NAMALWA (cell line): ENCODE results near the gene ZNF367.
"Not testable (repeated sequence)": the region's sequence is repeated elsewhere in the genome, so short reads cannot be mapped to it uniquely, and the experiment has no call there.

ENCODE experiments used
- DNase-seq: peaks from one replicate; pipeline ENCODE4 v3.0.0-alpha.2; 2015; ENCODE audit warnings: low spot score

The ZNF367 gene

DNA sequence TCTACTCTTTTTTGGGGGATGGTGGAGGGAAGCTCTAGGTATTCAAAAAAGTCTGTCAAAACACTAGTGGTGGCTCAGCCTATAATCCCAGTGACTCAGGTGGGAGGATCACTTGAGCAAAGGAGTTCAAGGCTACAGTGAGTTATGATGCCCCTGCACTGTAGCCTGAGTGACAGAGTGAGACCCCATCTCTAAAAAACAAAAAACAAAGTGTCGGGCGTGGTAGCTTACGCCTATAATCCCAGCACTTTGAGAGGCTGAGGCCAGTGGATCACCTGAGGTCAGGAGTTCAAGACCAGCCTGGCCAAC is 18.9 kb downstream of the ZNF367 start:
- DNase-seq, result no peak

DNA sequence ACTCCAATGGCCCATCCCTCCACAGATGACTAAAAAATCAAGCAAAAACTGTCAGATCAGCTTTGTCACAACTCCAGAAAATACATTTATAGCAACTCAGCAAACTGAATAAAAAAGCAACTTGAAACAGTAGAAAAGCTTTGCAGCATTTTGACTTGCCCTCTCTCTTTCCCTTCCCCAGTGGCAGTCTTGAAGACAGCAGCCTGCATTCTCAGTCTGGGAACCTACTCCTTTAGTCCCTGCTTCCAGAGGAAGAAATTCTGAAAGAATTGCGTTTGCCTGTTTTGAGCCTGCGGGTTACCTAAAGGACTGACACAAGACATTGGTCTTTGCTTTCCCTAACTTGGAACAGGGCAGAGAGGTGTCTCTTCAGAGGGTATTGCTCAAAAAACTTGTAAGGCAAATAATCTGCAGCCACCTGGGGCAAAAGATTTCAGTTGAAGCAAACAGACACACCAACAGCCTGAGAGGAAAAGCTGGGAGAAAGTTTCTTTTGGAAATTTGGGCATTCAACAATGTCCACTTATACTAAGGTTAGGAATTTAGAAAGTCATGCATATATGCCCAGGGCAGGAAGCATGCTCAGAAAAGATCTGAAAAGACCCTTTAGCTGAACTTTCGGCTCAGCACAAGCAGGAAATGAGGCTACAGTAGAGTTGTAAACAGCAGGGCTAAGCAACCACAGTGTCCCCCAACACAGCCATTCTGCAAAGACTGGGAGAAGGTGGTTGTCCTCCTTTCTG is 19.4 kb downstream of the ZNF367 start:
- DNase-seq, result no peak

DNA sequence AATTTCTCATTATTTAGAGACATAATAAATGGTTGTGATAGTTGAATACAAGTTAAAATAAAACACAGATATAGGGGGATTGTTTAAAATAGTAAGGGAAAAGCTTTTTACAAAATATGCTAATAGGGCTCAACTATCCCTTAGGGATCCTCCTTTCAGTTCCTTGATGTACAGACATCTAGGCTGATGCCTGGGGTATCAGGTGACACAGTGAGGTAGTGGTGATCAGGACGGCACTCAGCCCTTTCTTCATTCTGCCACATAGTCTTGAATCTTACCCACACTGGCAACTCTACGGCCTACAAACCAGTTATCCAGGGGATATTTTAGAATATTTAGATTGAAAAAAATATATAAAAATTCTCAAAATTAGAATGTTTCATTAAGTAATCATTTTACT is 22.2 kb downstream of the ZNF367 start:
- DNase-seq, result no peak

DNA sequence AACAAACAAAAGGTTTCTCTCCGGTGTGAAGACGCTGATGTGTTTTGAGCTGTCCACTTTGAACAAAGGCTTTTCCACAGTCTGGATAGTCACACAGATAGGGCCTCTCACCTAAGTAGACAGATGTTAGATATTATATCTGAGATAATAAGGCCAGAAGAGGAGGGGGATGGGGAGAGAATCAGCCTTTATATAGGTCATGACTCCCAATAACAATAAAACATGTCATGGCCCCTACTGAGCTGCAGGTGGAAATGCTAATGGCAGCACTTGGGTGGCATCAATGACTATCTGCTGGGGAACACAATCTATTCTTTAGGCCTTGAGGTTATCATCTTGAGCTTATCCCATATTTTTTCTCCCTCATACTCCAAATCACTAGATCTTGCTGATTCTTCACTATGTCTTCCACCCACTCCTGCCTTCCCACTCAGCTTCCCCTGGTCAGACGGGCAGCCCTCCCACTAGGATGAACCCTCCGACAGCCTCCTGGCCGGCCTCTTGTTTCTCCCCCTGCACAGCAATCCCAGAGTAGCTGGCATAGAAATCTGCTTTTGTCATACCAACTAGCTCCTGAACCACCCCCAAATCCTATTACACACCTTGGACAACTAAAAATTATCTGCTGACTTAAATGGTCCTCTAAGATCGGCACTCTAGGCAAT is 23.2 kb downstream of the ZNF367 start:
- no peak for DNase-seq

DNA sequence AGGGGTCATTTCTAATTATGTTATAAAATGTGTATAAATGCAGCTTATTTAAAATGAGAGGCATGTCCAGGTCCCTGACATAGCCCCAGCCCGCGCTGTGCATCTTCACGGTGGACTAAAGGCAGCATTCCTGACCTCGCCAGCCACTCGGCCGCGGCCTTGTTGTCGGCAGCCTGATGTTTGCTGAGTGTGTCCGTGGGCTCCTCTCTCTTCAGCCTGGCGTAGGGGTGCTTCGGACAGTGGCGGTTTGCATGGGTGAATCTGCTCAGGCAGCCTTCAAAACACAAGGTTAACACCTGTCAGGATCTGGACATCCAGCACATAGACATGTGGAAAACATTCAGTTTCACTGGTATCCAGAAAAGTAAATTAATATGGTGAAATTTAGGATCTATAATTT is 25.9 kb downstream of the ZNF367 start:
- no peak for DNase-seq

DNA sequence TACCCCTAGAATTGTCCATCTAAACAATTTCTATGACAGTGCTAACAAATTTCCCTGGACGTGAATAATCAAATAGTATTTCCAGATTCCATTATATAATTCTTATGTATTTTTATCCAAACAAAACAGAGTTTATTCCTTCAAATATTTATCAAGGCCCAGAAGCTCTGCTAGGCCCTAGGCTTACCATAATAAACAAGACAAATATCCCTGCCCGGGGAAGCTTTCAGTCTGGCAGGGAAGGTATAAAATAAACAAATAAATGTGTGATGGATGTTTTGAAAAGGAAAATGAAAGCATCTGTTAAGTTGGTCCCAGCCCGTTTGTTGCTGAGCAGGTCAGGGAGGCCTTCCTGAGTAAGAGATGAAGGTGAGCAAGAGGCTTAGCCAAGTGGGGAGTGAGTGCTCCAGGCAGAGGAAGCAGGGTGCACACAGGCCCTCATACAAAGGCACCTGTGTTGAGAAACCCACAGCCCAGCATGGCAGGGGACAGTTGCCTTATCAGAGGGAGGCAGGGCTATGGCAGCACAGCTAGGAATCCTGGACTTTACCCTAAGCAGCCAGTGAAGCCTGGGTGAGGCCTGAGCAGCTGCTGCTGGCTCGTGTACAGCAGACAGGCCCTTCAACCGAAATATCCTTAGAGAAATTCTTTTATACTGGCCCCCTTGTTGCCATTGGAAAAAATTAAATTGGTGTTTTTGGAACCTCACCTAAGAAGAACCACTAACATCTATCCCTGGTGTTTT is 27.0 kb downstream of the ZNF367 start:
- no peak for DNase-seq

DNA sequence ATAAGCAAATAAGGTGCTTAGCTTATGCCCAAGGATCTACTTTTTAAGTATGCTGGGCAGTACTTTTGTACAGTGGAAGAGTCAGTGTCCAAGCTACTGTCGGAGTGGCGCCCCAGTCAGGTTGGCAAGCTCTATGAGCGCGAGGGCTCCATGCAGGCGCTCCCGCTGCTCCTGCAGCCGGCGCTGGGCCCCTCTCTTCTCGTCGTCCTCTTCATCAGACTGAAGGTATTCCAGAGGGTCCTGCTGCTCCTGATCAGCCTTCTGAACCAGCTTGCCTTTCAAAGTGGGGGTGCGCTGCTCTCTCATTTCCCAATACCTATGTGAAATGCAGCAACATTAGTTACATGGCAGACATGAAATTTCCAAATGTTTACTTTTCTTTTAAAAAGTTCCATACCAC is 30.0 kb downstream of the ZNF367 start:
- DNase-seq, result no peak

DNA sequence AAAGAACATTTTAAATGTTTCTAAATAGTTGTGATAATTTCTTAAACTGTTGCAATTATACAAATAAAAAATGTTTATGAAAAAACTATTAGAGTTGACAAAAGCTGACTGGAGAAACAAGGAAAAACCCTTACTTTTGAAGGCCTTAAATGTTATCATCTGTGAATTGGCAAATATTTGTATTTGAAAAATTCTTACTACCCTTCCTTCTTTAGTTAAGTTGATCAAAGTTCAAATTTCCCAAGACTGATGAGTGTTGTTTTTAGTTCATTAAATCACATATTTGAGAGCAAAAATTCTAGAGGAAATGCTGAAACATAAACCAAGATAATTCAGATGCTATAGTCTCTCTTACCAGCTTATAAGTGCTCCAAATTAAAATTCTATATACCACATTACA is 32.0 kb downstream of the ZNF367 start:
- DNase-seq, result no peak

DNA sequence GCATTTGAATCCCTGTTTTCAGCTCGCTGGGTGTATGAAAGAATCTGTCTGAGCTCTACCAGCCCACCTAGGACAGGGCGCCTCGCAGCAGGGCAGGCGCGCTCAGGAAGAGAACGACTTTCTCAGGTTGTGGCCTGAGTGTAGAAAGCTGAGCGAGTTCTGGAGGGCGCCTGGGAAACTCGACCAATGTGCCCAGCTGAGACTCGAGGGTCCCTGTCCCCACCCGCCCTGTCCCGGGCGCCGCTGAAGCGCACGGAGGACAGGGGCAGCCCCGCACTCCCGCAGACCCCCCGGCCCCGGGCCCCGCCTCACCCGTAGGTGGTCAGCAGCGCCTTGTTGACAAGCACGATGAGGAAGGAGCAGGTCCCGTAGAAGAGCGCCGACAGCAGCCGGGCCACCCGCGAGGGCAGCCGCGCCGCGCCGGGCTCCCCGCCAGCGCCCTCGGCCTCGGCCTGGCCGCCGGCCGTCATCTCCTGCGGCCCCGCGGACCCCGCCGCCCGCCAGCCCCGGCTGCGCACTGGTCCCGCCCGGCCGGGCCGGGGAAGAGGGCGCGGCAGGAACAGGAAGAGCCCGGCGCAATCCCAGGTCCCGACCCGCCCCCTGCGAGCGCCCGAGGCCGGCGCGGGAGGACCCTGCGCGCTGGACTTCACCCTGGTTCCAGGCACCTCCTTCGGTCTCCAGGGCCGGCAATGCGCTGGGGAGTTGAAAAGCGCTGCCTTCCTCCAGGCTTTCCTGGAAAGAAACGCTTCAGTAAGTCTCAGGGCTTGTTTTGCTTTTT is 34.8 kb downstream of the ZNF367 start, which contains the start of gene SLC35D2:
TSS of gene SLC35D2 (minus strand) at position 547 of the 778 bp plus-strand sequence. CDS start at position 470, 77 bp downstream.
- no peak for DNase-seq

DNA sequence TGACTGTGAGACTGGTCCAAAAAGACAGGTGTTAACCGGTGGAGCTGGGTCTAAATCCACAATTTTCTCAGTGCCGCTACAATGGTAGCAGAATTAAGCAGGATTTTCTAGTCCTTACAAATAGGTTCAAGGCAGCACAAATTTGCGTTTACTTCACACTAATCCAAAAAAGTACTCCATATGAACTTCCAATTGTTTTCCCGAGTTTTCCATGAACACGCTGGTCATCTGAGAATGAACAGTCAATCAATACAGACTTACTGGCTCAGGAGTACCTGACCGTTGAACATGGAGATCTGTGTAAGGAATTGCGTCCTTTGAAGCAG is 35.4 kb downstream of the ZNF367 start:
- DNase-seq, result no peak

DNA sequence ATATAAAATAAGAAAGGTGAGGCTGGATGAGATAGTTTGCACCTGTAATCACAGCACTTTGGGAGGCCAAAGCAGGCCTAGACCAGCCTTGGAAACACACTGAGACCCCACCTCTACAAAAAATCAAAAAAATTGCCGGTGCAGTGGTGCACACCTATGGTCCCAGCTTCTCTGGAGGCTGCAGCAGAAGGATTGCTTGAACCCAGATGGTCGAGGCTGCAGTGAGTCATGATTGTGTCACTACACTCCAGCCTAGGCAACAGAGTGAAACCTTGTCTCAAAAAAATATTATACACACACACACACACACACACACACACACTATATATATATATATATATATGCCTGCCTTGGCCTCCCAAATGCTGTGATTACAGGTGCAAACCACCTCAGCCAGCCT is 36.0 kb downstream of the ZNF367 start:
- DNase-seq, result no peak

DNA sequence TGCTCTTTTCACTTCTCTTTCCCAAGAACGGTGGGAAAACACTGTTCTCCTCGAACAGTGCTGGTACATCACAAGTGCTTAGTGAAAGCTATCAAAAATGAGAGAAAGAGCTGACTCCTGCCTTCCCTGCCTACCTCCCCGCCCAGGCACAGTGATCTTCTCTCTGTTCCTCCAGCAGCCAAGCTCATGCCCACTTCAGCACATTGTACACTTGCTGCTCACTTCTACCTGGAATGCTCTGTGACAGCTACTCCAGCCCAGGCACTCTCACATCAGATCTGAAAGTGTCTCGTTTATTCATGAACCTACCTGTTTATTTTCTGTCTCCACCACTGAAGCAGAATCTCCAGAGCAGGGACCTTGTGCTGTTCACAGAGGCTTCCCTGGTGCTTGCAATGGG is 36.5 kb downstream of the ZNF367 start:
- DNase-seq, result no peak

DNA sequence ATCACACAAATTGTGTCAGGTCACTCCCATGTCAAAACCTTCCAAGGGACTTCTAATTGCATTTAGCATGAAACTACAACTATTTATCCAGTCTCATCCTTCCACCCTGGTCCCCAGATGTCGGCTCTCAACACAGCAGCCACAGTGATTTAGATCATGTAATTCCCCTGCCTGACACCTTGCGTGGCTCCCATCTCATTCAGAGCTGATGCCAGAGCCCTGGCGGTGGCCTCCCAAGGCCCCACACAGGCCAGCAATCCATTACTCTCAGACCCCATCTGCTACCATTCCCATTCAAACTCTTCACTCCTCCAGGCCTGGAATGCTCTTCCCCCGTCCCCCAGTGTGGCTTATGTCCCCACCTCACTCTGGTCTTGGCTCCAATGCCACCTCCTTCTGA is 37.0 kb downstream of the ZNF367 start:
- DNase-seq, result no peak

DNA sequence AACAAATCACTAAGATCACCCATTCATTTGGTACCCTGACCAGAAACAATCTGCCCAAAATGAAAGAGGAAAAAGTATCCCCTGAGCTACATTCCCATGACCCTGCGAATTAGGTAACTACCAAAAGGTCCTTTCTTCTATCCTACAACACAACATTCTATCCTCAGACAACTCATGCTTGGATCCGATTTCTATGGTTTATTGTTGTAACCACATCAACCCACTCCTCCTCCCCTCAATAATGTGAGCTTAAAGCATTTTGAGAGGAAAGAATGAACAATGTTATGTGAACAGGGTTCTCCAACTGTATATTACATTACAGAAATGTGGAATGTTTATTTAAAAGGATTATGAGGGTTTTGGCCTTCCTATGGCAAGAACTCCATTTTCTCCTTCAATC is 38.7 kb downstream of the ZNF367 start:
- DNase-seq, result no peak

DNA sequence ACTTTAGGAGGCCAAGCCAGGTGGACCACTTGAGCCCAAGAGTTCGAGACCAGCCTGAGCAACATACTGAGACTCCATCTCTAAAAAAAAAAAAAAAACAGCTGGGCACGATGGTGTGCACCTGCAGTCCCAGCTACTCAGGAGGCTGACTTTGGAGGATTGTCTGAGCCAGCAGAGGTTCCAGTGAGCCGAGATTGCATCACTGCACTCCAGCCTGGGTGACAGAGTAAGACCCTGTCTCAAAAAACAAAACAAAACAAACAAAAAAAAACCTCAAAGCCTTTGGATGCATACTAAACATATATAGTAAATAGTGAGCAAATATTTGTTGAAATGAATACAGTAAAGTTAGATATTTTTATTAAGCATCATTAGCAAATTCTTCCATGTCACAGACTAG is 40.0 kb downstream of the ZNF367 start:
- no peak for DNase-seq

DNA sequence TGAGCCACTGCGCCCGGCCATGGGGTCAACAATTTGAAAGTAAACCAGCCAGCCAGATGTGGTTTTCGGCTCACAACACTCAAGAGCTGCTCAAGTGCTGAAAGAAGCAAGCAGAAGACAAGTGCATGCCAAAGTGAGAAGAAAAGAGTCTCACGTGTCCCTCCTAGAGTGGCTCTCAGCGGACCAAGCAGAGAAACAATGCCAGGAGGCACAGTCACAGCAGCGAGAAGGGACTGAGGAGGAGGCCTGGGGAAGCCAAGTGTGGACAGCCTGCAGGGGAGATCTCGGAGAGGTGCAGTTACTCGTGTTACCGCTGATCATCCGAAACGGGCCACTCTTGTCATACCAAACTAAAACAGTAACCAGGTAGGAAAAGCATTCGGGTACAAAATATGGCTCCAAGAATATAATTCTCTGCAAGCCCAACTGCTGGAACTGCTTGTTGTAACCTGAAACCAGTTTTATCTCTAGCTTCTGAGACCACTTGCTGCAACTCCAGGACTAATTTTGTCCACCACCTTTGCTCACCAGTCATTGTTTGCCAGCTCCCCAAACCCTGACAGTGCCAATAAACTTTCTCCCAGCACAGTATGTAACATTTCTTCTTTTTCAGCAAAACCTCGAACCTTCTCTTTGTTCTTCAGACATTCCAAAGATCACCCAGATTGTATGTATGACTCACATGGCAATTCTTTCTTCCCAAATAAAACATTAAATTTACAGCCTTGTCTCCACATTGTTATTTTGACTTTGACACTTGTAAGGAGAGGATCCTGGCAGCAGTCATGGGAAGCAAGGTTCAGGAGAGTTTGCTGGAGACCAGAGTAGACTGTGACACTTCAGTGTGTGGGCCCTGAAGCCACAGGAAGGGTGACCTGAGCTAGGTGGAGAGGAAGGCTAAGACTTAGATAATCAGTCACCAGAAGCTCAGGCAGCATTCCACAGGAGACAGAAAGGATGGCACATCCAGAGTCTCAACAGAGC is 41.0 kb downstream of the ZNF367 start:
- no peak for DNase-seq

DNA sequence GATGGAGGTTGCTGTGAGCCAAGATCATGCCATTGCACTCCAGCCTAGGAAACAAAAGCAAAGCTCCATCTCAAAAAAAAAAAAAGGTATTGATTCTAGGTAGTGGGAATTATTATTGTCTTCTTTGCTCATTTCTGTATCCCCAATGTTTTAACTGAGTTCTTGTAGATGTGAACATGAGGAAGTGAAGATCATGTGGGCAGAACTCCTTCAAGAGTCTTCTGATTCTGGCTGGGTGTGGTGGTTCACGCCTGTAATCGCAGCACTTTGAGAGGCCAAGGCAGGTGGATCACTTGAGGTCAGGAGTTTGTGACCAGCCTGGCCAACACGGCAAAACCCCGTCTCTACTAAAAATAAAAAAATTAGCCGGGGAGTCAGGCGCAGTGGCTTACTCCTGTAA is 42.7 kb downstream of the ZNF367 start:
- not testable (repeated sequence) for DNase-seq

DNA sequence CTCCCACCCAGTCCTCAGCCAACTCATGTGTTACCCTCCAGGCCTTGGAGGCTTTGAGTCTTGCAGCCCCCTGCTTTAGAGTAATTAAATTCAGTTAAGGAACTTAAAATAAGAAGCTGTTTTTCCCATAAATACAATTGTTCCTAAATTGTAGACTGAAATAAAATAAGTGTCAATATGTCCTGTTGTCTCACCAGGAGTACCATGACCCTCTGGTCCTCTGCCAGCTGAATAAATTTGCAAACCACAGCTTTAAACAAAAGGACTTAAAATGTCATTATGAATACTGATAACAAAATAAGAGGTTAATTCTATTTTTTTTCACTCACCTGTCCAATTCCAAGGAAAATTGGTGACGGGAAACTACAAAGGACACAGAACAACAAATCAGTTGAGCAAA is 50.2 kb downstream of the ZNF367 start:
- no peak for DNase-seq

DNA sequence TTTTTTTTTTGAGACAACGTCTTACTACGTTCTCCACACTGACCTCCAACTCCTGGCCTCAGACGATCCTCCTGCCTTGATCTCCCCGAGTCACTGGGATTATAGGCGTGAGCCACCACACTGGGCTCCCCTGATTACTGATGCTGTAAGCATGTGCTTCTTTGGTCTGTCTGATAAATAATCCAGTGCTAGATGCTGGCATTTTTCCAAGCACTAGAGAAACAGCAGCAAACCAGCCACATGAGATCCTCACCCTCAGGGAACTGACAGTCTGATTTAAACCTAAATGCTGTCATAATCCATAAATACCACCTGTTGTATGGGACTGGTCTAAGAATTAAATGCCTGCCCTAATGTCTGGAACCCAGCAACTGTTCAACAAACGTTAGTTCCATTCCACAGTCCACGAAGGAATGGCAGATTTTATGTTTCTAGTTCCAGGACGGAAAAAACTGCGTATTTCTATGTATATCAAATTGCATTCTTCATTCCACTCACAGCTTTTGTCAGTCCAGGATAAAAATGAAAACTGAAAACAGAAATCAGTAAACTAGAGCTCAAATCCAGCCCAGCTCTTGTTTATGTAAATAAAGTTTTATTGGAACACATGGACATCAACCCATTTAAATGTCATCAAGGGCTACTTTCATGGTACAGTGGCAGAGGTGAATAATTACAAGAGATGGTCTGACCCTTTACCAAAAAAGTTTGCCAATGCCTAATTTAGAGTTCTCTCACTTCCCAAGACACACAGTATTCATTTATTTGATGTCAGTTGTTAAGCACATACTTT is 54.8 kb downstream of the ZNF367 start:
- DNase-seq, result no peak

DNA sequence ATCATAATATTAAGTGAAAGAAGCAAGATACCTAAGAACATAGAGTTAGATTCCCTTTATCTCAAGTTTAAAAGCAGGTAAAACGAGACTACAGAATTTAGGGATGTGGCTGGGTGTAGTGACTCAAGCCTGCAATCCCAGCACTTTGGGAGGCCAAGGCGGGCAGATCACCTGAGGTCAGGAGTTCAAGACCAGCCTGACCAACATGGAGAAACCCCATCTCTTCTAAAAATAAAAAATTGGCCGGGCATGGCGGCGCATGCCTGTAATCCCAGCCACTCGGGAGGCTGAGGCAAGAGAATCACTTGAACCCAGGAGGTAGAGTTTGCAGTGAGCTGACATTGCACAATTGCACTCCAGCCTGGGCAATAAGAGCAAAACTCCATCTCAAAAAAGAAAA is 56.1 kb downstream of the ZNF367 start:
- DNase-seq, result not testable (repeated sequence)

DNA sequence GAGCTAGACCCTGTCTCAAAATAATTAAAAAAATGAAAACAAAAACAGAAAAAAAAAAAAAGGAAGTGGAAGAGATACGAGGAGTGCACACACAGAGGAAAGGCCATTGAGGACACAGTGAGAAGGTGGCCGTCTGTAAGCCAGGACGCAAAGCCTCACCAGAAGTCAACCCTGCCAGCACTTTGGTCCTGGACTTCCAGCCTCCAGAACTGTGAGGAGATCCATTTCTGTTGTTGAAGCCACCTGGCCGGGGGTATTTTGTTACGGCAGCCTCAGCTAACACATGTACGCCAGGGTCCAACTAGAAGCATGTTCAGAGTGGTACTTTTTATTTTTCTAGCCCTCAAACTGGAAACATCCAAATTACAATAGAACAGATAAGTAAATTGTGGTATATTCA is 56.5 kb downstream of the ZNF367 start:
- DNase-seq, result no peak
